Stimulated activated naive B cell treated with anti-CD40 and anti-IgM and Interleukin-4, amounts not matched to agents 10 μg/mL and 1 μg/mL and 100 μg/mL, for 72 hours (primary cell): Measurements from ENCODE around the gene FCAMR.
A peak's percentile ranks its signal among the peaks of the same experiment; 100 is the strongest.

ENCODE experiments used
- ATAC-seq, 2 donors: fragments of 150-1000 bp; cut with Tn5 transposase; replicated peaks; 2 replicates each; pipeline ENCODE4 v1.10.0; 2021; ENCODE audit warnings: moderate library complexity in 1 of 2
- DNase-seq: peaks from one replicate; pipeline ENCODE4 v3.0.0; 2021
- H3K27ac Mint-ChIP-seq: one replicate; pipeline ENCODE4 v1.8.0; 2022; ENCODE audit warnings: mild to moderate bottlenecking, mixed read lengths
- H3K27me3 Mint-ChIP-seq, 2 donors: one replicate each; pipeline ENCODE4 v1.8.0; 2022; ENCODE audit warnings: mixed read lengths in 2 of 2
- H3K36me3 Mint-ChIP-seq, 2 donors: one replicate each; pipeline ENCODE4 v1.8.0; 2022; ENCODE audit warnings: mixed read lengths in 2 of 2, mild to moderate bottlenecking in 1 of 2
- H3K4me1 Mint-ChIP-seq, 2 donors: one replicate each; pipeline ENCODE4 v1.8.0; 2022; ENCODE audit warnings: mixed read lengths in 2 of 2, mild to moderate bottlenecking in 1 of 2
- H3K4me3 Mint-ChIP-seq, 2 donors: one replicate each; pipeline ENCODE4 v1.8.0; 2022; ENCODE audit warnings: mild to moderate bottlenecking in 2 of 2, mixed read lengths in 2 of 2, moderate library complexity in 1 of 2
- H3K9me3 Mint-ChIP-seq, 2 donors: one replicate each; pipeline ENCODE4 v1.8.0; 2022; ENCODE audit warnings: mixed read lengths in 2 of 2, mild to moderate bottlenecking in 1 of 2

FCAMR gene

DNA sequence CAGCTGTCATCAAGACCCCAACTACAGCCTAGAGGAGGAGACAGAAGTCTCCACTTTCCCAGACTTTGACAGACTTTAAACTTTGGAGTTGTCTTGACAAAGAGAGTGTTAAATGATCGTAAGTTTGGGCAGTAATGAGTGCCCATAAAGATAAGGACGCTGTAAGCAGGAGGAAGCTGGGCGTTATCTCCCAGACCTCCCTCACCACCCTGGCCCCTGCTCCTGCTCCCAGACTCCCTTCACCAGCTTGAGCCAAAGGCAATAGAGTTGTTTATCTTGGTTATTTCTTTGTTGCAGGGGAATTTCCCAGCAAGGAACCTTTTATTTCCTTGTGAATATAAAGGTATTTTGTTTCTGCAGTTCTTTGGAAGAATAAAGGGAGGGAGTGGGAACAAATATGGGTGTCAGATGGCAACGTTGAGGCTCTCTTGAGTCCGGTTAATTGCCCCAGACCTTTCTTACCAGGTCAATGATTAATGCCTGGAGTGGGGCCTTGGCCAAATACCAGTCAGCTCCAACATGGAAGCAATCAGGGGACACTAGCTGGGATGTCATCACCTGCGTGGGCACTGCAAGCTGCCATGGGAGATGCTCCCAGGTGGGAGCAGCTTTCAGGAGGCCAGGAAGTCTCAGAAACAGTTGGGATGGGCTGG lies 28.4 kb downstream of the FCAMR start:
- H3K4me1 Mint-ChIP-seq = peaks cover 4 to 6% of the 10 kb centered on the region in 2 donors
- H3K4me3 Mint-ChIP-seq = no peak overlapping the region
- no peak for ATAC-seq
- no peak for DNase-seq
- H3K36me3 Mint-ChIP-seq = no peaks in the 10 kb centered on the region
- H3K27ac Mint-ChIP-seq = no peak overlapping the region
- no peaks in the 10 kb centered on the region for H3K9me3 Mint-ChIP-seq
- H3K27me3 Mint-ChIP-seq = peaks cover 7 to 18% of the 10 kb centered on the region in 2 donors

DNA sequence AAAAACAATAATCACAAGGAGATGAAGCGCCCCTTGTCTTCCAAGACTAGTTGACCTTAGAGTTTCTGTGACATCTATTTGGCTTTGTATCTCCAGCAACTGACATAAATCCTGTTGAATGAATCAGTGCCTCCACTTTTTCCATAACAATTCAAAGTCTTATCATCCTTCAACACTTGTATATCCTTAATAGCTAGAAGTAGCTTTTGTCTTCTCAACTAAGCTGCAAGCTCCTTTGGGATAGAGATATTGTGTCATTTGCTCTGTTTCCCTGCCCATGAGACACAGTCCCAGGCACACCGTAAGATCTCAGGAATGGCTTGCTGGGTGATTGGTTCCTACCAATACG lies 29.7 kb downstream of the FCAMR start:
- ATAC-seq (no peak), DNase-seq (no peak)
- Mint-ChIP-seq H3K4me3 (no peak overlapping the region), H3K27ac (no peak overlapping the region), H3K4me1 (peaks cover 6 to 8% of the 10 kb centered on the region in 2 donors), H3K9me3 (no peaks in the 10 kb centered on the region), H3K27me3 (peaks cover 7 to 13% of the 10 kb centered on the region in 2 donors), H3K36me3 (no peaks in the 10 kb centered on the region)

- Mint-ChIP-seq H3K9me3 (no peaks in the 10 kb centered on the region), H3K27me3 (peaks cover 3 to 8% of the 10 kb centered on the region in 2 donors), H3K27ac (no peak overlapping the region), H3K36me3 (no peaks in the 10 kb centered on the region), H3K4me3 (no peak overlapping the region), H3K4me1 (peaks cover 8 to 13% of the 10 kb centered on the region in 2 donors)
- no peak for DNase-seq
- no peak for ATAC-seq
Measured at GRCh38 chr1:206939841-206940587, 30.2 kb downstream of the FCAMR start.

- no peaks in the 10 kb centered on the region for H3K36me3 Mint-ChIP-seq
- H3K9me3 Mint-ChIP-seq = no peaks in the 10 kb centered on the region
- DNase-seq = no peak
- no peak overlapping the region for H3K4me3 Mint-ChIP-seq
- H3K27ac Mint-ChIP-seq = no peak overlapping the region
- peaks cover 8 to 13% of the 10 kb centered on the region in 2 donors for H3K4me1 Mint-ChIP-seq
- ATAC-seq = no peak
- H3K27me3 Mint-ChIP-seq = peaks cover 0 to 4% of the 10 kb centered on the region in 2 donors
Measured at GRCh38 chr1:206939131-206939530, 31.1 kb downstream of the FCAMR start.

GRCh38 chr1:206937425-206937824 lies 32.8 kb downstream of the FCAMR start:
- Mint-ChIP-seq H3K36me3 (no peaks in the 10 kb centered on the region), H3K4me3 (no peak overlapping the region), H3K27ac (no peak overlapping the region), H3K4me1 (peaks cover 19 to 26% of the 10 kb centered on the region in 2 donors), H3K27me3 (no peaks in the 10 kb centered on the region), H3K9me3 (no peaks in the 10 kb centered on the region)
- ATAC-seq (no peak), DNase-seq (no peak)

GRCh38 chr1:206935491-206936067 lies 34.7 kb downstream of the FCAMR start:
- H3K4me3 Mint-ChIP-seq = no peak overlapping the region
- DNase-seq (no peak), ATAC-seq (peak; percentile 49 to 55)
- H3K4me1 Mint-ChIP-seq = peaks cover 38 to 44% of the 10 kb centered on the region in 2 donors
- H3K27ac Mint-ChIP-seq = peak overlapping the region; percentile 42
- H3K36me3 Mint-ChIP-seq = no peaks in the 10 kb centered on the region
- H3K9me3 Mint-ChIP-seq = no peaks in the 10 kb centered on the region
- no peaks in the 10 kb centered on the region for H3K27me3 Mint-ChIP-seq

DNA sequence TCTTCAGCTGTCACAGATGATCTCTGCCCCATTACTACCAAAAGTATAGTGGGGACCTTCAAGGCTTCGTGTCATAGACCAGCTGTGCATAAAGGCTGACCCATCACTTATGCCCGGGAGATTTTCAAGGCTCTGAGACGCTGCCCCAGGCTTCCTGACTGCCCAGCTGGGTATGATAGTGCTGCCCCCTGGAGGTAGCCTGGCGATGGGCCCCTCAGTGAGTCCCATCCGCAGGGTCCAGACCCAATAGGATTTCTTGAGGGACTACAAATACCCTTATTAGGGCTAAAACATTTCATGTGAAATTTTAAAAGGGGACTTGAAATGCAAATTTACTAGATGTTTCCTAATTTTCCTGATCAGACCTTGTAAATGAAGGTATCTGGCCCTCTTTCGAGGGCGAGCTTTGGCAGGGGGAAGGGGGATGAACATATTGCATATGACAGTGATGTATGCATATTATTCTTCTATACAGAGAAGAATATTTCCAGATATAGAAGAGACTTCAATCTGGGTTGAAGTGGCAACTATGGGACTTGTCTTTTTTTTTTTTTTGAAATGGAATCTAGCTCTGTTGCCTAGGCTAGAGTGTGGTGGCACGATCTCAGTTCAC lies 36.8 kb downstream of the FCAMR start:
- Mint-ChIP-seq H3K4me3 (no peak overlapping the region), H3K9me3 (no peaks in the 10 kb centered on the region), H3K4me1 (peaks cover 45 to 61% of the 10 kb centered on the region in 2 donors), H3K27ac (peak overlapping the region; percentile 99), H3K36me3 (peaks cover 3% of the 10 kb centered on the region in 2 donors), H3K27me3 (no peaks in the 10 kb centered on the region)
- ATAC-seq (peak; percentile 18 to 23), DNase-seq (peak; percentile 57)

- peak overlapping the region; percentile 17 to 43 for H3K4me3 Mint-ChIP-seq
- H3K4me1 Mint-ChIP-seq = peaks cover 53 to 74% of the 10 kb centered on the region in 2 donors
- DNase-seq = no peak
- no peaks in the 10 kb centered on the region for H3K9me3 Mint-ChIP-seq
- H3K27me3 Mint-ChIP-seq = no peaks in the 10 kb centered on the region
- H3K27ac Mint-ChIP-seq = peak overlapping the region; percentile 99
- H3K36me3 Mint-ChIP-seq = peaks cover 3% of the 10 kb centered on the region in 2 donors
- ATAC-seq = no peak
Measured at GRCh38 chr1:206932177-206932576, 38.1 kb downstream of the FCAMR start.

DNA sequence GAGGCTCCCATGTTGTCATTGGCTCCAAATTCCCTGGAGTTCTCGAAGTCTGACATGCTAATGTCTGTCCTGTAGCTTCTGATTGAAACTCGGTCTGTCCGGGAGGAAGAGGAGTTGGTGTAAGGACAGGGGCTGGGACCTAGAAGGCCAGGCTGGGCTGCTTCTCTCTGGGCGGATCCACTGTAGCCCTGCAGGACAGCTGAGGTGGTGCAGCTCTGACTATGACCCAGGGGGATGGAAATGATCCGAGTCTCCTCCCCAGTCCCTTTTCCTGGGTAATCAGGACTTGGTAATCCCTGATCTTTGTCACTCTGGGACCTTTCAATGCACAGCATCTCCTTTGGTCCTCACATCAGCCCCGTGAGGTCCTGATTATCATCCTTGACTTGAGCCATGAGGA lies 38.6 kb downstream of the FCAMR start:
- Mint-ChIP-seq H3K27me3 (no peaks in the 10 kb centered on the region), H3K9me3 (no peaks in the 10 kb centered on the region), H3K4me1 (peaks cover 53 to 74% of the 10 kb centered on the region in 2 donors), H3K27ac (peak overlapping the region; percentile 99), H3K4me3 (peak overlapping the region; percentile 17 to 84), H3K36me3 (peaks cover 3% of the 10 kb centered on the region in 2 donors)
- ATAC-seq (no peak), DNase-seq (no peak)

DNA sequence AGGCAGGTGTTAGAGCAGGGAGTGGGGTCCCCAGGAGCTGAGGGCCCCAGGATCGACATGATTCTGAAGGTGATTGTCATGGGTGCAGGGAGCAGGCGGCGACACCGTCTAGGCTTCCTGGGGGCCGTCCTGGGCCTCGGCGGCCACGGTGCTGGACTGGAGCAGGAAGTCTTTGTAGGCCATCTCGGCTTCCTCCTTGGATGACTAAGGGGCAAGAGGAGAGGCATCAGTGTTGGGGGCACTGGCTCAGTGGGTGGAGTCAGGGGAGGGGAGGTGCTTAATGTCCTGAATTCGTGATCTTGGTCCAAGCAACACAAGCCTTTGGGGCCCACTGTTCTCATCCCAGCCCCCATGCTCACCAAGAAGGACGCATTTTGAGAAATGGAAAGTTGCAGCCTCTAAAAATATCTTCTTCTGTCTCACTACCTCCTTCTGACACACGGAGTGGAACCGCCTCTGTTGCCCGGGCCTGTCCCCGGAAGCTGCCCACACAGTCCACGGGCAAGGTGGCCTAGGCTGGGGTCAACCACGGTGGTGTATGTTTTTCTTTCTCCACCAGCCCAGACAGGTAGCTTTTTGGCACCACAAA lies 40.0 kb downstream of the FCAMR start:
- ATAC-seq = peak; percentile 86 to 90
- Mint-ChIP-seq H3K27ac (peak overlapping the region; percentile 99), H3K36me3 (peaks cover 3% of the 10 kb centered on the region in 2 donors), H3K9me3 (no peaks in the 10 kb centered on the region), H3K27me3 (no peaks in the 10 kb centered on the region), H3K4me3 (peak overlapping the region; percentile 84), H3K4me1 (peaks cover 52 to 73% of the 10 kb centered on the region in 2 donors)
- DNase-seq = peak; percentile 93

- Mint-ChIP-seq H3K9me3 (no peaks in the 10 kb centered on the region), H3K4me3 (peak overlapping the region; percentile 84), H3K4me1 (peaks cover 49 to 70% of the 10 kb centered on the region in 2 donors), H3K27ac (peak overlapping the region; percentile 99), H3K36me3 (peaks cover 3% of the 10 kb centered on the region in 2 donors), H3K27me3 (no peaks in the 10 kb centered on the region)
- no peak for ATAC-seq
- DNase-seq = no peak
Measured at GRCh38 chr1:206929524-206929923, 40.7 kb downstream of the FCAMR start.

DNA sequence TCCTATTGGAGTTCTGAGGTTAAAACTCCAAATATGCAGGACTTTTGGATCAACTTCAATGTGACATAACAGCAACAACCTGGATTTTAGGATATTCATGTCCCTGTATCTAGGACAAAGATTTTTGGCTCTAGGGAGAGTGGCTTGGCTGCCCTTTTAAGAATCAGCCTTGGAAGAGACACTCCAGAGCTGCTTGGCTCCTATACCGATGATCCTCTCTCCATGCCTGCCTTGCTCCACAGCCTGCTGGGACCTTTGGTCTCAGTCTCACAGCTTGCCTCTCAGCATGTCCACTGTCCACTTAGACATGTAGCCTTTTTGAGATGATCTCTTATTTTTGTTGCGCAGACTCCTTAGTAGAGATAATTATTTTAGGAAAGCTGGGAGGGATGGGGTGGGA lies 44.0 kb downstream of the FCAMR start:
- Mint-ChIP-seq H3K36me3 (peaks cover 3 to 6% of the 10 kb centered on the region in 2 donors), H3K9me3 (no peaks in the 10 kb centered on the region), H3K27me3 (no peaks in the 10 kb centered on the region), H3K27ac (no peak overlapping the region), H3K4me1 (peaks cover 30 to 46% of the 10 kb centered on the region in 2 donors), H3K4me3 (no peak overlapping the region)
- DNase-seq (no peak), ATAC-seq (no peak)

DNA sequence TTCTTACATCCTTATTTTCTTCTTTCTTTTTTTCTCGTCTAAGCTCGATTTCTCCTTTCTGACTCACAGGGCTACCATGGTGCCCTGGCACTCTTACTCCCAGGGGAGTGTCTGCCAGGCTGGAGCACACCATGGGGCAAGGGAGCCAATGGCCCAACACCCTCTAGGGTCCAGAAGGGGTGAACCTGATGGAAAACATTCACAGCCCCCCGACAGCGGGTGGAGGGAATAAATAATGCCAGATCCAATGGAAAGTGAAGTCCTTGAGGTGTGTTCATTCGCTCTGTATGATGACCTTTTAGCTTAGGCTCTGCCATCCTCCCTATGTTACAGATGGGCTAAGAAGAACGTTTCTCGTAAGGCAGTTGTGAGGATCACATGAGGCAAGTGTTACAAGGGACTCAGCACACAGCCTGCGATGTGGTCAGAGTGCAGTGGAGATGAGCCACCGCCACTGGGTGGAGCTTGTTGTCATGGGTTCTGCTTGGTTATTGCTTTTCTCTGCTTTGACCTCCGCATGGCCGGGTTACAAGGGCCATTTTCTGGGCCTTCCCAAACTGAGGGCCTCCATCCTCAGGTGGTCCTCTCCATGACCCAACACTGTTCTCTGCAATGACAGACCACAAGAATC lies 45.0 kb downstream of the FCAMR start:
- DNase-seq (peak; percentile 84), ATAC-seq (peak; percentile 74)
- Mint-ChIP-seq H3K4me1 (peaks cover 24 to 39% of the 10 kb centered on the region in 2 donors), H3K4me3 (no peak overlapping the region), H3K36me3 (peaks cover 11 to 15% of the 10 kb centered on the region in 2 donors), H3K27ac (no peak overlapping the region), H3K27me3 (no peaks in the 10 kb centered on the region), H3K9me3 (no peaks in the 10 kb centered on the region)
